Neural progenitor cell (in vitro differentiated cells): ENCODE data around the gene PLIN4. TPM values are rescaled to one million over a fixed set of nuclear protein-coding genes. Genes with fewer than 3 reads are reported as not detected.

Experiments
- DNase-seq: peaks from one replicate; pipeline ENCODE4 v3.0.0-alpha.2; 2016; ENCODE audit warnings: low spot score
- H2AFZ ChIP-seq: fragments of 200-600 bp; sonication (generic); replicated peaks from 2 replicates; pipeline ENCODE4 v1.6.1; 2016; ENCODE audit warnings: antibody characterized with exemption
- H3F3A ChIP-seq: fragments of 200-600 bp; sonication (generic); 2 replicates; pipeline ENCODE4 v1.6.1; 2016; ENCODE audit warnings: antibody characterized with exemption, low read depth
- H3K27ac ChIP-seq: fragments of 200-600 bp; sonication (generic); 2 replicates; pipeline ENCODE4 v1.5.1; 2016; ENCODE audit warnings: mild to moderate bottlenecking
- H3K27me3 ChIP-seq: fragments of 200-600 bp; sonication (generic); 2 replicates; pipeline ENCODE4 v1.6.1; 2016; ENCODE audit warnings: mild to moderate bottlenecking, moderate library complexity
- H3K36me3 ChIP-seq: fragments of 200-600 bp; sonication (generic); 2 replicates; pipeline ENCODE4 v1.5.1; 2016
- H3K4me1 ChIP-seq: fragments of 200-600 bp; sonication (generic); 2 replicates; pipeline ENCODE4 v1.6.1; 2016; ENCODE audit warnings: mixed run types
- H3K4me2 ChIP-seq: fragments of 200-600 bp; sonication (generic); 2 replicates; pipeline ENCODE4 v1.6.1; 2016
- H3K4me3 ChIP-seq: fragments of 200-600 bp; sonication (generic); 2 replicates; pipeline ENCODE4 v1.5.1; 2016
- H3K79me2 ChIP-seq: fragments of 200-600 bp; sonication (generic); 2 replicates; pipeline ENCODE4 v1.6.1; 2016; ENCODE audit warnings: low read depth
- H3K9ac ChIP-seq: fragments of 200-600 bp; sonication (generic); 2 replicates; pipeline ENCODE4 v1.6.1; 2016
- H3K9me3 ChIP-seq: fragments of 200-600 bp; sonication (generic); 2 replicates; pipeline ENCODE4 v1.5.1; 2016; ENCODE audit warnings: low read depth
- H4K20me1 ChIP-seq: fragments of 200-600 bp; sonication (generic); 2 replicates; pipeline ENCODE4 v1.6.1; 2016; ENCODE audit warnings: low read depth
- H3K27ac Mint-ChIP-seq: 3 replicates; pipeline ENCODE4 v1.8.0; 2021; ENCODE audit warnings: mixed read lengths
- H3K27me3 Mint-ChIP-seq: 2 replicates; pipeline ENCODE4 v1.8.0; 2022; ENCODE audit warnings: low read depth, mild to moderate bottlenecking, inconsistent platforms, moderate library complexity, mixed read lengths; ENCODE audit not compliant: insufficient read depth
- H3K36me3 Mint-ChIP-seq: 3 replicates; pipeline ENCODE4 v1.8.0; 2021; ENCODE audit warnings: mixed read lengths
- H3K4me1 Mint-ChIP-seq: 3 replicates; pipeline ENCODE4 v1.8.0; 2021; ENCODE audit warnings: mixed read lengths
- H3K4me3 Mint-ChIP-seq: 3 replicates; pipeline ENCODE4 v1.8.0; 2021; ENCODE audit warnings: mild to moderate bottlenecking, moderate library complexity, mixed read lengths
- H3K9me3 Mint-ChIP-seq: 3 replicates; pipeline ENCODE4 v1.8.0; 2020; ENCODE audit warnings: mixed read lengths
- EZH2 ChIP-seq: fragments of 200-600 bp; sonication (generic); IDR thresholded peaks from 2 replicates; pipeline ENCODE4 v1.6.1; 2017; ENCODE audit warnings: antibody characterized with exemption, mild to moderate bottlenecking, moderate library complexity
- EZH2phosphoT487 ChIP-seq: fragments of 200-600 bp; sonication (generic); IDR thresholded peaks from 2 replicates; pipeline ENCODE4 v1.6.1; 2017; ENCODE audit warnings: antibody characterized with exemption
- total RNA-seq: library from RNA; depleted of rRNA; stranded (reverse); fragments of >200 nt; gene quantifications from 2 replicates; pipeline ENCODE4 v1.2.3, GENCODE V29; 2015; ENCODE audit warnings: low replicate concordance
- TF ChIP-seq, protein P1 (sequence below): fragments of 200-600 bp; sonication (generic); IDR thresholded peaks from 2 replicates; pipeline ENCODE4 v1.5.1; 2017; ENCODE audit warnings: antibody characterized with exemption, mild to moderate bottlenecking

Gene PLIN4
- total RNA-seq, 1 donor from 2014 or later: not detected

DNA sequence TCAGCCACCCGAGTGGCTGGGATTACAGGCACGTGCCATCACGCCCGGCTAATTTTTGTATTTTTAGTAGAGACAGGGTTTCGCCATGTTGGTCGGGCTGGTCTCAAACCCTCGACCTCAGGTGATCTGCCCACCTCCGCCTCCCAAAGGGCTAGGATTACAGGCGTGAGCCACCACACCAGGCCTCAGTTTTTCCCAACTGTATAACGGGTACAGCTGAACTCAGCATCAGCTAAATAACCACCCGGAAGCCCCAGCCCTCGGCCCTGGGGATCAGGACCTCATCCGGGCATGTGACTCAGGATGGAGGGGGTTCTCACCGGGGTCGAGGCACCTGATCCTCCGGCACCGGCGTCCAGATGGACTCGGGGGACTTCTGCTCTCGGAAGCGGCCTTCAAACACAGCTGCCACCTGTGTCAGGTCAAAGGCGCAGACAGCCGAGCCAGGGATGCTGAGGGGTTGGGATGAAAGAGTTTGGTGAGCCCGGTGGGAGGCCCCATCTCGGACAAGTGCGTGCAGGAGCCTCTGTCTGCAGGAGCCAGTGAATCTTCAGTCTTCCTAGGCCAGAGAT, 32.3 kb upstream of the PLIN4 start:
- no peak for DNase-seq
- Histone ChIP-seq H3K79me2 (no peaks in the 10 kb centered on the region), H3K9ac (no peak overlapping the region), H3K4me2 (no peak overlapping the region), H3K9me3 (no peaks in the 10 kb centered on the region), H4K20me1 (peaks cover 12% of the 10 kb centered on the region), H3K4me1 (no peaks in the 10 kb centered on the region), H3K27me3 (no peaks in the 10 kb centered on the region), H3F3A (no peaks in the 10 kb centered on the region), H3K4me3 (no peak overlapping the region), H3K27ac (no peak overlapping the region), H3K36me3 (no peaks in the 10 kb centered on the region), H2AFZ (no peak overlapping the region)
- H3K36me3 Mint-ChIP-seq: peaks cover 19% of the 10 kb centered on the region
- H3K27me3 Mint-ChIP-seq: no peaks in the 10 kb centered on the region
- H3K4me3 Mint-ChIP-seq: no peak overlapping the region
- TF ChIP-seq EZH2phosphoT487 (no peak), EZH2 (no peak)
- TF ChIP-seq, protein P1, sequence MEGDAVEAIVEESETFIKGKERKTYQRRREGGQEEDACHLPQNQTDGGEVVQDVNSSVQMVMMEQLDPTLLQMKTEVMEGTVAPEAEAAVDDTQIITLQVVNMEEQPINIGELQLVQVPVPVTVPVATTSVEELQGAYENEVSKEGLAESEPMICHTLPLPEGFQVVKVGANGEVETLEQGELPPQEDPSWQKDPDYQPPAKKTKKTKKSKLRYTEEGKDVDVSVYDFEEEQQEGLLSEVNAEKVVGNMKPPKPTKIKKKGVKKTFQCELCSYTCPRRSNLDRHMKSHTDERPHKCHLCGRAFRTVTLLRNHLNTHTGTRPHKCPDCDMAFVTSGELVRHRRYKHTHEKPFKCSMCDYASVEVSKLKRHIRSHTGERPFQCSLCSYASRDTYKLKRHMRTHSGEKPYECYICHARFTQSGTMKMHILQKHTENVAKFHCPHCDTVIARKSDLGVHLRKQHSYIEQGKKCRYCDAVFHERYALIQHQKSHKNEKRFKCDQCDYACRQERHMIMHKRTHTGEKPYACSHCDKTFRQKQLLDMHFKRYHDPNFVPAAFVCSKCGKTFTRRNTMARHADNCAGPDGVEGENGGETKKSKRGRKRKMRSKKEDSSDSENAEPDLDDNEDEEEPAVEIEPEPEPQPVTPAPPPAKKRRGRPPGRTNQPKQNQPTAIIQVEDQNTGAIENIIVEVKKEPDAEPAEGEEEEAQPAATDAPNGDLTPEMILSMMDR: no peak
- no peak overlapping the region for H3K27ac Mint-ChIP-seq
- H3K9me3 Mint-ChIP-seq: no peaks in the 10 kb centered on the region
- no peaks in the 10 kb centered on the region for H3K4me1 Mint-ChIP-seq

DNA sequence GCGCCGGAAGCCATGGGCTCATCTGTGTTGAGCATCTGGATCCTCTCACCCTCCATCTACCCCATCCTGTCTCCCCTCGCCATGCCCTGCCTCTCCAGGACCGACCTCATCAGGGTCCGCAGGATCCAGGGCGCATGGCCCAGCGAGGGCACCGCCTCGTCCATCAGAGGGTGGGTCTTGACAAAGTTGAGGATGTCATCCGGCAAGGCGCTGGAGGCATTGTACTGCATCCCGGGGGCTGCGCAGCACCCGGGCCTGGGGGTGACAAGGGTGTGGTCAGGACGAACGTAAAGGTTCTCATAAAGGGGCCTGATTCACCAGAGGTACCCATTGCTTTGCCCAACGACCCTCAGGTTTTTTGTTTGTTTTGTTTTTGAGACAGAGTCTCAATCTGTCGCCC, 31.7 kb upstream of the PLIN4 start:
- no peaks in the 10 kb centered on the region for H3K9me3 Mint-ChIP-seq

DNA sequence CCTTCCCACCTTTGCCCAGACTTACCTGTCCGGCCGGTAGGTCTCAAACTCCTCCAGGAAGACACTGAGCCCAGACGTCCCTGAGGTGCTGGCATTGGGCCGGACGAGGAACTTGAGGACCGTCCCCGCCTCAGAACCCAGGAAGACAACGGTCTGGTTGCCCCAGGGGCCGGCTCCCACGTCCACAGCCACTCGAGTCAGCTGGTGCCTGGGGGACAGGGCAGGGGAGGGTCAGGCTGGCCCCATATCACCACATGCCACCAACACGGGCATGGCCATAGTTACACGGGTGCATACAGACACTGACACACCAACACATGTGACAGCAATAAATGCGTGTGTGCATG, 29.9 kb upstream of the PLIN4 start:
- Mint-ChIP-seq H3K4me1 (no peaks in the 10 kb centered on the region), H3K9me3 (no peaks in the 10 kb centered on the region), H3K36me3 (peaks cover 9% of the 10 kb centered on the region), H3K27ac (no peak overlapping the region), H3K4me3 (no peak overlapping the region), H3K27me3 (no peaks in the 10 kb centered on the region)
- no peak overlapping the region for H3K9ac ChIP-seq
- H3K4me2 ChIP-seq: no peak overlapping the region
- H3K36me3 ChIP-seq: no peaks in the 10 kb centered on the region
- H3K27me3 ChIP-seq: no peaks in the 10 kb centered on the region
- no peaks in the 10 kb centered on the region for H3F3A ChIP-seq
- TF ChIP-seq, protein P1: no peak
- TF ChIP-seq EZH2: no peak
- TF ChIP-seq EZH2phosphoT487: no peak
- H3K4me3 ChIP-seq: no peak overlapping the region
- H3K79me2 ChIP-seq: no peaks in the 10 kb centered on the region
- H4K20me1 ChIP-seq: peaks cover 10% of the 10 kb centered on the region
- H2AFZ ChIP-seq: no peak overlapping the region
- no peak overlapping the region for H3K27ac ChIP-seq
- H3K4me1 ChIP-seq: no peaks in the 10 kb centered on the region
- no peak for DNase-seq
- no peaks in the 10 kb centered on the region for H3K9me3 ChIP-seq

More for the DNA sequence above, 31.7 kb upstream of the PLIN4 start:
- Histone ChIP-seq H3K36me3 (no peaks in the 10 kb centered on the region), H3K4me2 (no peak overlapping the region), H3K4me3 (no peak overlapping the region), H3K9me3 (no peaks in the 10 kb centered on the region), H3F3A (no peaks in the 10 kb centered on the region), H4K20me1 (peaks cover 10% of the 10 kb centered on the region), H2AFZ (no peak overlapping the region), H3K27me3 (no peaks in the 10 kb centered on the region), H3K9ac (no peak overlapping the region), H3K27ac (no peak overlapping the region), H3K4me1 (no peaks in the 10 kb centered on the region), H3K79me2 (no peaks in the 10 kb centered on the region)
- DNase-seq: no peak
- Mint-ChIP-seq H3K36me3 (peaks cover 19% of the 10 kb centered on the region), H3K4me3 (no peak overlapping the region), H3K27me3 (no peaks in the 10 kb centered on the region), H3K27ac (no peak overlapping the region), H3K4me1 (no peaks in the 10 kb centered on the region)
- TF ChIP-seq EZH2 (no peak), EZH2phosphoT487 (no peak)
- TF ChIP-seq, protein P1: no peak
